ENCODE data around the gene NOXA1.
"Not testable (repeated sequence)": the region's sequence is repeated elsewhere in the genome, so short reads cannot be mapped to it uniquely, and the experiment has no call there.

NOXA1 gene, protein sequence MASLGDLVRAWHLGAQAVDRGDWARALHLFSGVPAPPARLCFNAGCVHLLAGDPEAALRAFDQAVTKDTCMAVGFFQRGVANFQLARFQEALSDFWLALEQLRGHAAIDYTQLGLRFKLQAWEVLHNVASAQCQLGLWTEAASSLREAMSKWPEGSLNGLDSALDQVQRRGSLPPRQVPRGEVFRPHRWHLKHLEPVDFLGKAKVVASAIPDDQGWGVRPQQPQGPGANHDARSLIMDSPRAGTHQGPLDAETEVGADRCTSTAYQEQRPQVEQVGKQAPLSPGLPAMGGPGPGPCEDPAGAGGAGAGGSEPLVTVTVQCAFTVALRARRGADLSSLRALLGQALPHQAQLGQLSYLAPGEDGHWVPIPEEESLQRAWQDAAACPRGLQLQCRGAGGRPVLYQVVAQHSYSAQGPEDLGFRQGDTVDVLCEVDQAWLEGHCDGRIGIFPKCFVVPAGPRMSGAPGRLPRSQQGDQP

DNA sequence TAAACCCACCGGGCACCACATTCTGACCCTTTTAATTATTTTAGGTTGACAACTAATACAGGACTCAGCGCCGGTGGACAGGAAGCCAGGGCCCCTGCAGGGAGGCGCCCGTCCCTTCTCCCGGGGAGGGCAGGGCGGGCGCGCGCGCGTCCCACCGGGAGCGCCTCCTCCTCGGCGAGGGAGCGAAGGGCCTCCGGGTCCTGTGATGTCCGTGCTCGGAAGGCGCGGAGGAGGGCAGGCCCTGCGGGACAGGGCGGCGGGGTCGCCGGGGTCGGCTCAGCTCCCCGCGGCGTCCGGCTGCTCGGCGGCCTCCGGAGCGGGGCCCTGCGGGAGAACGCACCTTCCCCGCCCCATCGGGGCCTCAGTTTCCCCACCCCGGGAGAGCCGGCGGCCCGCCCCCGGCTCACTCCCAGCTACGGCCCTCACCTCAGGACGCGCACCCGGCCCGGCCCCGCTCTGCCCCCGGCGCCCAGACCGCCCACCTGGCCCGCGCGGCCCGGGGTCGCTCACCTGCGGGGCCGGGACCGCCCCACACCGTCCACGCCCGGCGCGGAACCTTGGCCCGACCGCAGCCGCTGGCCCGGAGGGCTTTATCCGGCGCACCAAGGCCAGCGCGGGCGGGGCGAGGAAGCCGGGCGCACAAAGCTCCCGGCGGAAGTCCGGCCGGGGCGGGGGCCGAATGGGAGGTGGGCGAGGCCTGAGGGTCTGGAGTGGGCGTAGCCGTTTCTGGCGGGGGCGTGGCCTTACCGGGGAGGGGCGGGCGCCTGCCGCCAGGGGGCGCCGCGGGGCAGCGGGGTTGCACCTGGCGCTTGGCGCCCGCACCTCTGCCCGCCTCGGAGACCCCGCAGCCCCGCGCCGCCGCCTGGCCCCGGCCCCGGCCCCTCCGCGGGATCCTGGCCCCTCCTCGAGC is at the start of gene NOXA1, which contains the start of gene EXD3:
NOXA1 (plus strand) TSS at position 790 of the 910 bp plus-strand sequence. CDS start 137 bp downstream, outside the sequence.
EXD3 (minus strand) TSS at position 559 of the 910 bp plus-strand sequence. CDS start 27,805 bp downstream, outside the sequence.
- peak; percentile 87 for DNase-seq (ENCODE audit: low spot score)

DNA sequence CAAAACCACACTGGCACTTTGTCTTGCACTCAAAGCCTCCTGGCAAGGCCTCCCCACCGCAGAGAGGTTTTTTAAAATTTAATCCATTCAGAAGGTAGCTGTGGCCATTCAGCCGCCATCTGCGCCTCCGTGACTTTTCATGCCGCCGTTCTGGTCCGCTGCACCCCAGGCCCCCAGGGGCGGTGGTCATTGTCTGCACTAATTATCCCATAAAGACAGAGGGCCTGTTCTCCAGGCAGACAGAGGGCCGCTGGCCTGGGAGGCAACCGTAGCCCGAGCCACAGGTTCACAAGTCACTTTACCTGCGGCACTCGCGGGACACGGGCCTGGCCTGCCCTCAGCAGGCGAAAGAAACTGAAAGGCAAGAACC is 49.6 kb upstream of the NOXA1 start:
- no peak for DNase-seq (ENCODE audit: low spot score)

DNA sequence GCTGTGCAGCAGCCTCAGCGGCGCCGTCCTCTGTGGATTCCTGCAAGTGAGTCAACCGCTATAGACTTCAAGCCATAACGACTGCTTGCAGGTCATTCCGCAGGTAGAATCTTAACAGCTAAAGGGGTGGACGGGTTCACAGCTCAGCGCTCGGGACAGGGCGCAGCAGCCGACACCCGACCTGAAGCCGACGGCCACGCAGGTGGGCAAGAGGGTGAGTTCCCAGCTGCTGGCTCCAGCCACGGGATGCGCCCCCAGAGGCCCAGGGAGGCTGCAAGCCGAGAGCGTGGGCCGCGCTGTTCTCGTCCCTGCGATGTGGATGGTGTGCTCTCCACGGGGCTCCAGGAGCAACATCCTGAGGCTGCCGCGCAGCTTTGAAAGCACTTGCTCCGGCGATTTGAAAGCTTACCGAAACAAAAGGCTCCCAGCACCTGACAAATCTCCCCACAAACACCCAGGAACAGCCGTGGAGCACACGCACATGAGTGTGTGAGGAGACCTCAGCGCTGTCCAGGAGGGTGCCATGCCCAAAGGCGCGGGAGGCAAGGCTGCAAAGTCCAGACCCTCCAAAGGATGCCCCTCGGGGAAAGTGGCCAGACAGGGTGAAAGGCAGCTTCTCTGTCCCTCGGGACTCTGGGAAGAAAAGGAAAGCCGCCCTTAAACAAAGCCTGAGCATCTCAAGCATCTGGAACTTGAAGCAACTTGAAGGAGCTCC is 48.9 kb upstream of the NOXA1 start:
- no peak for DNase-seq (ENCODE audit: low spot score)

DNA sequence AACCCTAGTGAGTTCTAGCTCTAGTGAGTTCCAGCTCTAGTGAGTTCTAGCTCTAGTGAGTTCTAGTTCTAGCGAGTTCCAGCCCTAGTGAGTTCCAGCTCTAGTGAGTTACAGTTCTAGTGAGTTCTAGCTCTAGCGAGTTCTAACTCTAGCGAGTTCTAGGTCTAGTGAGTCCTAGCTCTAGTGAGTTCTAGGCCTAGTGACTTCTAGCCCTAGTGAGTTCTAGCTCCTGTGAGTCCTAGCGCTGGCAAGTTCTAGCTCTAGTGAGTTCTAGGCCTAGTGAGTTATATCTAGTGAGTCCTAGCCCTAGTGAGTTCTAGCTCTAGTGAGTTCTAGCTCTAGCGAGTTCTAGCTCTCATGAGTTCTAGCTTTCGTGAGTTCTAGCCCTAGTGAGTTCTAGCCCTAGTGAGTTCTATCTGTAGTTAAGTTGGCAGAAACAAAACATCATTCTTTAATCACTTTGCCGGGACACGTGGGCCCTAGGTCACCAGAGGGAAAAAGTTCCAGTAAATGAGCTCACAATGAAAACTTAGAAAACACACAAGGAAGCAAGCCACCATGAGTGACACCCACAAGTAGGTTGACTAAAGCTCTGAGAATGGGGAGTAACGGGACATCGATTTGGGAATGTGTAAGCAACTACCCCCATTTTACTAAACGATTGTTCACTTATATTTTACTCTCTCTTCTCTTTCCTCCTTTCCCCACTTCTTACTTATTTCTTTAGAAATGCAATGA is 47.7 kb upstream of the NOXA1 start:
- DNase-seq (ENCODE audit: low spot score) = no peak

DNA sequence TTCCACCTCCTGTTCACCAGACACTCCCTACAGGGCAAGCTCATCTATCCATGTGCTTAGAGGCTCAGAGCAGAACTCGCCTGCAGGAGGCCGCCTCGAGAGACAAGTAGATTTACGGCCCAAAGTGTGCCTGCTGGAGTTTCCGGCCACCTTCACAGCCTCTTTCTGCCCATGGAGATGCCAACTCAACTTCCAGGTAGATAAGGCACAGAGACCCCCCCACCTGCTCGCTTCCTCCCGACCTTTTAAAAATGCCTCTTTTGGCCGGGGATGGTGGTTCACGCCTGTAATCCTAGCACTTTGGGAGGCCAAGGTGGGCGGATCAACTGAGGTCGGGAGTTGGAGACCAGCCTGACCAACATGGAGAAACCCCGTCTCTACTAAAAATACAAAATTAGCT is 46.8 kb upstream of the NOXA1 start:
- no peak for DNase-seq (ENCODE audit: low spot score)

DNA sequence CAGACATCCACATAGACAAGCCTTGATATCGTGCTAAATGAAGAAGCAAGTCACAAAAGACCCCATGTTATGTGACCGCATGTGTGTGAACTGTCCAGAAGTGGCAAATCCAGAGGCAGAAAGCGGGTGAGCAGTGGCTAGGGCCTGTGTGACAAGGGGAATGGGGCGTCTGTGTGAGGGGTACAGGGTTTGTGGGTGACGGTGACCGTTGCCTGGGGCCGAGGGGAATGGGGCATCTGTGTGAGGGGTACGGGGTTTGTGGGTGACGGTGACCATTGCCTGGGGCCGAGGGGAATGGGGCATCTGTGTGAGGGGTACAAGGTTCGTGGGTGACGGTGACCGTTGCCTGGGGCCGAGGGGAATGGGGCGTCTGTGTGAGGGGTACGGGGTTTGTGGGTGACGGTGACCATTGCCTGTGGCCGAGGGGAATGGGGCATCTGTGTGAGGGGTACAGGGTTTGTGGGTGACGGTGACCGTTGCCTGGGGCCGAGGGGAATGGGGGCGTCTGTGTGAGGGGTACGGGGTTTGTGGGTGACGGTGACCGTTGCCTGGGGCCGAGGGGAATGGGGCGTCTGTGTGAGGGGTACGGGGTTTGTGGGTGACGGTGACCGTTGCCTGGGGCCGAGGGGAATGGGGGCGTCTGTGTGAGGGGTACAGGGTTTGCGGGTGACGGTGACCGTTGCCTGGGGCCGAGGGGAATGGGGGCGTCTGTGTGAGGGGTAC is 44.3 kb upstream of the NOXA1 start:
- DNase-seq (ENCODE audit: low spot score) = not testable (repeated sequence)

DNA sequence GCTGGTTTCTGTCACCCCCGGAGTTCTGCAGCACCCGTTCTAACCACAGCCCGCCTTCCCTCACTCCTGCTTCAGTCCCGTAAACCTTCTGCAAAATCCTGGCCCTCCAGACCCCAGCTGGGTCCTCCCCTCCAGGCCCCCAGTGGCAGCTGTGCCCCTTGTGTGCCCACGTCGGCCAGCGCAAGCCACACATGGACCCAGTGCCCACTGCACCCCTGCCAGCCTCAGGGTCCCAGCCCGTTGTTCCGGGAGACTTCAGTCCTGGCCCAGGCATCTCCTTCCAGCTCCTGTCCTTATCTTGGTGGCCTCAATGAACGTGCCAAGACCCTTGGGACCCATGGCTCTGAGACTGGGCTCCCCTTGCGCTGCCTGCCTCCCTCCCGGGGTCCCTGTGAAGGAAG is 43.4 kb upstream of the NOXA1 start:
- DNase-seq (ENCODE audit: low spot score) = no peak

DNA sequence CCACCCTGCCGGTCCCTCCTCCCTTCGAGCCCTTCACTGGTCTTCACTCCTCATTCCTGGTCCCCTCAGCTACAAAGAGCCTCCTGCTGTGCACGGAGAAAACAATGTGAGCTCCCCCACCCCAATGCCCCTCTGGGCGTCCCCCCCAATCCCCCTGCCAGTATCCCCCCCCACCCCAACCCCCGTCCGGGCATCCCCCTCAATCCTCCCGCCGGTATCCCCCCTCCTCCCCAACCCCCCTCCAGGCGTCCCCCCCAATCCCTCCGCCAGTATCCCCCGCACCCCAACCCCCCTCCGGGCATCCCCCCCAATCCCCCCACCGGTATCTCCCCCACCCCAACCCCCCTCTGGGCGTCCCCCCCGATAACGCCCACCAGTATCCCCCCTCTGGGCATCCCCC is 43.0 kb upstream of the NOXA1 start:
- DNase-seq (ENCODE audit: low spot score) = no peak

DNA sequence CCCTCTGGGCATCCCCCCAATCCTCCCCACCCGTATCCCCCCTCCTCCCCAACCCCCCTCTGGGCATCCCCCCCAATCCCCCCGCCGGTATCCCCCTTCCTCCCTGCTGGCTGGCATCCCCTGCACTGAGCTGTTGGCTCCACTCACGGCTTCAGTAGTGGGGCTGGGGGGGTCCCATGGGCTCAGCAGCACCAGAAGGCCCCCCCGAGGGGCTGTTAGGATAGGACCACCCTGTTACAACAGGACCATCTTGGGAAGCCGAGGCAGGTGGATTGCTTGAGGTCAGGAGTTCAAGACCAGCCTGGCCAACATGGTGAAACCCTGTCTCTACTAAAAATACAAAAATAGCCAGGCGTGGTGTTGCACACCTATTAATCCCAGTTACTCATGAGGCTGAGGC is 42.6 kb upstream of the NOXA1 start:
- no peak for DNase-seq (ENCODE audit: low spot score)

DNA sequence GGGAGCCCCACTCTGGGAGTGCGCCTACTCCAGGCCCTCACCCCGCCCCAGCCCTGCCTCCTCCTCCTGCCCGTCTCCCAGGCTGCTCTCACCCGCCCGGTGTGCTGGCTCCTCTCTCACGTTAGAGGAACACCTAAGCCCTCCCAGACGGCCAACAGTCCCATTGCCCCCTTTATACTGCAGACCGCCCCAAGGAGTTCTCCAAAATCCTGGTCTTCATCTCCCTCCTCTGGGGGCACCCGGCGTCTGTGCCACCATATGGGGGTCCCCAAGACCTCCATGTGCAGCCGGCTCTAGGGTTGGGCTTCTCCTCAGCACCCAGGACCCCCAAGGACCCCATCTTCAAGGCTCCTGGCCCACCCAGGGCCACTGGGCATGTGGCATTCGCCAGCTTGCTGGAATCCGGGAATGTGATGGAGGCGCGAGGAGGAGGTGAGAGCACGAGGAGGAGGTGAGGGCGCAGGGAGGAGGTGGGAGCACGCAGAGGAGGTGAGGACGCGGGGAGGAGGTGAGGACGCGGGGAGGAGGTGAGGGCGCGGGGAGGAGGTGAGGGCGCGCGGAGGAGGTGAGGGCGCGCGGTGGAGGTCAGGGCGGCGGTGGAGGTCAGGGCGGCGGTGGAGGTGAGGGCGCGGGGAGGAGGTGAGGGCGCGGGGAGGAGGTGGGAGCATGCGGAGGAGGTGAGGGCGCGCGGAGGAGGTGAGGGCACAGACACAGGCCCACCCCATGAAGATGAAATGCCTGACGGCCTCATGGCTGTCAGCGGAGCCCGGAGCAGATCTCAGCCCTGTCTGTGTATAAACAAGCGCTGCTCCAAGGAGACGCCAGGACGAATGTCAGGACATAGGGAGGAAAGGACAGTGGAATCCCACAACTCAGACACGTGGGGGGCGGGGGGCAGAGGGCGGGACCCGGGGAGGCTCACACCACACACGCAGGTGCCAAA is 41.4 kb upstream of the NOXA1 start:
- no peak for DNase-seq (ENCODE audit: low spot score)

DNA sequence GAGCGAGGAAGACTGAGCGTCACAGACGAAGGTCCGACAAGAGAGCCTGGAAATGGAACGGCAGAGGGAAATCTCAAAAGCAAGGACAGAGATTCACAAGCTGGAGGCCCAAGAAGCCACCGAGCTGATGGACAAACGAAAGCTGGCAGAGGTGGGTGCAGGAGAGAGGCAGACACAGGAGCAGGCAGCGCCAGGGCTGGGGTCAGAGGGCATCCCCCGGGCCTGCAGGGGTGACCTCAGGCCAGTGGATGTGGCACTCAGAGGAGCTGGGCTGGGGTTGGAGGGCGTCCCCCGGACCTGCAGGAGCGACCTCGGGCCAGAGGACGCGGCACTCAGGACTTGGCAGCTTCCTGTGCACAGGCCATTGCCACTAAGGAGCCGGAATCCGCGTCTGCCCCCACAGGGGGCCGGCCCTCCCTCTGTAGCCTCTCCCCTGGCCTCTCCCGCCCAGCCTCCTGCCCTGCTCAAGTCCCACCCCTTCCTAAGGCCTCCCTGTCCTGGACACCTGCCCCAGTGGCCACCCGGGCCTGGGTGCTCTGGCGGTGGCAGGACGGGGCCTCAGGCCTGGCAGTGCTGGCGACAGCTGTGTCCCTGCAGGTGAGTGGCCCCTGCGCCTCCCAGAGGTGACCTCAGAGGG is 40.6 kb upstream of the NOXA1 start:
- DNase-seq (ENCODE audit: low spot score) = no peak

DNA sequence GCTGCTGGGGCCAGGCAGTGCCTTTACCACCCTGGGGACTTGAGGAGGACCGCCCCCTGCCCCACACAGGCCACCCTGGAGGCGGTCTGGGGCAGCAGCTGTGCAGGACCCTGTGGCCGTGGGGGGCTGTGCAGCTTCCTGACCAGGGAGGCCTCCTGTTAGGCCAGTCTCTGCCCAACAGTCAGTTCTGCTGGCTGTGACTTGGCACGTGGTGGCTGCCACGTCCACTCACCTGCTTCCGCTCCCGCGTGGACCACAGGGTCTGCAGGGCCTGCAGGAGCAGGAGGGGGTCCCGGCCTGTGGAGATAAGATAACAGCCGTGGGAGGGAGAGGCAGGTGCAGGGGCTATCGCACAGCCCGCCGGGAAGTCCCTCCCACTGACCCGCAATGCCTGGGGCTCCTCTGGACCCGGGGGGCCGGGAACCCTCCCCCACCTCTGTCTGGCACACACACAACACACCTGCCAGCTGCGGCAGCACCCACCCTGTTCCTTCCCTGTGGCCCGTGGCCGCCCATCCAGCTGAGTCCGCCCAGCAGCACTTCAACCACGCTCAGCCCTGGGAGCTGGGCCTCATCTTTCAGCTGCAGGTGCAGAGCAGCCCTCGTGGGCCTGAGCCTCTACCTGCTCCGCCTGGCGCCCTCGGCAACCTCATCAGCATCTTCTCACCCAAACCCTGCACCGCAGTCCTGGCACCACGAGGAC is 40.0 kb upstream of the NOXA1 start:
- DNase-seq (ENCODE audit: low spot score) = no peak

DNA sequence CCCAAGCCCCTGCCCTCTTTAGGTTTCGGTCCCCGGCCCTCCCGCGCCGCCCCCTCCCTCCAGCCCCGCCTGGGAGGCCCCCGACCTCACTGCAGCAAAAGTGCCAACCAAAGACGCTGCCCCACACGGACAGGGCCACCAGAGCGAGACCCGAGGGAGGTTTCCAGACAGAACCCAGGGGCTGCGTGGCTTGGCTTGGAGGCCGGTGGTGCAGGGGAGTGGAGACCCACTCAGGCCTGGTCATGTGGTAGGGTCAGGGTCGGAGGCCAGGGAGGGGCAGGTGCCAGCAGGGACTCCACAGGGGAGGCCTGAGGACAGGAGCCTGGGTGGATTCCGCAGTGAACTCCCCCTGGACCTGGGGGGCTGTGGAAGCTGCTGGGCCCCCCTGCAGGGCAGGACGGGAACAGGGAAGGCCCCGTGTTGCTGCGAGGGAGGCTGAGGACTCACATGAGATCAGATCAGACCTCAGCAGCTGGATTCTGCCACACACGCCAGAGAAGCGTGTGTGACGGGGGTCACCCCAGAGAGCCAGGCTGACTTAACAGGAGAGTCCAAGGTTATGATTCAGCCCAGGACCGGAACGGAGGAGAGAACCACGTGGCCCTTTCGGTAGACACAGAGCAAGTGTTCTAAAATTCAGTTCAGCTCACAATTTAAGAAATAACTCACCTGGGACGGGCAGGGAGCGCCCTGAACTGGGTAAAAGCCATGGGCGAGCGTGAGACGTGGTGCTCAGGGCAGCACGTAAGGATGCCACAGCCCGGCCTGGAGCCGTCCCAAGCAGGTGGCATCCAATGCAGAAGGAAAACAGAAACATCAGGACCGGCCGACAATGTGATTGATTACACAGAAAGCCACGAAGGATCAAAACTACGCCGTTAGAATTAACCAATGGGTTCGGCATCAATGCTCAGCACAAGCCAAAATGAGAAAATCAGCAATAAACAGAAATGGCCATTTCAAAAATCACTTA is 39.1 kb upstream of the NOXA1 start:
- no peak for DNase-seq (ENCODE audit: low spot score)

DNA sequence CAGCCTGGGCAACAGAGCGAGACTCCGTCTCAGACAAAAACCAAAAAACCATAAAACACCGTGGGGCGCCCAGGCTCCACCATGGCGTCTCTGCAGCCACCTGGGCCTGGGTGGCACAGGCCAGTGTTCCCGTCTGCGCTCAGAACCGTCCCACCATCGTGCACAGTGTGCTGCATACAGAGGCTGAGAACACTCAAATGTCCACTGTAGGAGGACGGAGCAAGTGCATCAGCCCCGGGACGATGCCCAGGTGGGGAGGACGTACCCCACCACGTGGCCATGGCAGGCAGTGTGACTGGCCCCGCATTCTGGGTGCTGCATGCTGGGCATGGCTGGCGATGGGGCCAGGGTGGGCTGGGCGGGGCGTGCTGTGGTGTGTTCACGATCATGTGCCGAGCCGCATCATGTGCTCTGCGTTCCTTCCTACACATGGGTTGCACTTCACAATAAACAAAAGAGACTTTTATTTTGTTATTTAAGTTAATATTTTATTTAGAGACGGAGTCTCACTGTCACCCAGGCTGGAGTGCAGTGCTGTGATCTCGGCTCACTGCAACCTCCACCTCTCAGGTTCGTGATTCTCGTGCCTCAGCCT is 38.0 kb upstream of the NOXA1 start:
- no peak for DNase-seq (ENCODE audit: low spot score)

DNA sequence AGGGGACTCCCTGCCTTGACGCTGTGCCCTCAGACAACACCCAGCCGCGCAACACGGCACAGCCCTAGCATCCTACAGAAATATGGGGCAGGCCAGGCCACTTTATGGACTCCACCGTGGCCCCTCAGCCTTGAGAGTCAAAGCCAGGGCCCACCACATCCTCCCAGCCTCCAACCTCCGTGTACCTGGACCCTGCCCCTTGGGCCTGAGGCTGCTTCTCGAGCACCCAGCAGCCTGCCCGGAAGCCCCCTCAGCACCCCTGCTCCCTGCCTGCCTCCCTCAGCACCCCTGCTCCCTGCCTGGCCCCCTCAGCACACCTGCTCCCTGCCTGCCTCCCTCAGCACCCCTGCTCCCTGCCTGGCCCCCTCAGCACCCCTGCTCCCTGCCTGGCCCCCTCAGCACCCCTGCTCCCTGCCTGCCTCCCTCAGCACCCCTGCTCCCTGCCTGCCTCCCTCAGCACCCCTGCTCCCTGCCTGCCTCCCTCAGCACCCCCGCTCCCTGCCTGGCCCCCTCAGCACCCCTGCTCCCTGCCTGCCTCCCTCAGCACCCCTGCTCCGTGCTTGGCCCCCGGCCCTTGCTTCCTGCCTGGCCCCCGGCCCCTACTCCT is 36.6 kb upstream of the NOXA1 start:
- DNase-seq (ENCODE audit: low spot score) = not testable (repeated sequence)

DNA sequence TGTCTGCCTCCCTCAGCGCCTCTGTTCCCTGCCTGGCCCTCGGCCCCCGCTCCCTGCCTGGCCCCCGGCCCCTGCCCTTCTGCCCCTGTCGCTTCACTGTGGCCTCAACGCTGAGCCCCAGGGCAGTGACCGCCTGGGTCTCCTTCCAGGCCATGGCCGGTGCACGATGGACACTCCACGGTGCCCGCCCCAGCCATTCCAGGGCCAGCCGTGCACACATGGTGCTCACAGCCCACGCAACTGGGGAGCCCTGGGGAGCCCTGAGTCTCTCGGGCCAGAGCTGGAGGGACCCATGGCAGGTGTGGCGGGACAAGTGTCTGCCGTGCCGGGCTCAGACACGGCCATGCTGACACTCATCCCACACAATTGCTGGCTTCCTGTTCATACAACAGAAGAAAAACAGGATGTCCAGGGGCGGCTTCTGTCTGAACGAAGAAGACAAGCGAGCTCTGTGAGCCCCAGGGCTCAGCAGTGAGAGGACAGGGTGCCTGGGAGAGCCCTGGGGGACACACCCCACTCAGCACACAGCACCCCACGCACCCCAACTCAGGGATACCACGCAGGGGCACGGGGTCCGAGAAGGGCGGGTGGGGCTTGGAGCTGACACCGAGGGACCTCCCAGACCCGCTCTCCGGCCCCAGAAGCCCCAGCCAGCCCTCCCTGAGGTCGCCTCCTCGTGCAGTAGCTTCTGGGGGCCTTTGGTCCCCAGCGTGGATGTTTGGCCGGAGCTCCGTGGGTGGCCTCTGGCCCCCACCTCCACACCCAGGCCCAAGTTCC is 35.9 kb upstream of the NOXA1 start:
- no peak for DNase-seq (ENCODE audit: low spot score)

All from globus pallidus (tissue), 1 donor.